A549 (cell line): Measurements from ENCODE around the gene ATF6B. TPM values are rescaled to one million over a fixed set of nuclear protein-coding genes. Genes with fewer than 3 reads are reported as not detected.

Experiments
- ATAC-seq, 2 experiments: fragments of 200-7000 bp in 1 of 2; fragments of >200 bp in 1 of 2; cut with Nextera tagmentation in 1 of 2; cut with Tn5 transposase in 1 of 2; 3 replicates each; pipeline versions ENCODE4 v1.8.0 to v1.9.1; 2018 to 2020; ENCODE audit warnings: mild to moderate bottlenecking in 1 of 2, moderate library complexity in 1 of 2
- CTCF ChIA-PET: fragments of 300-600 bp; sonication (Branson Sonifier 250); formaldehyde crosslinking; extraction: SDS; loops from one replicate; lab custom pipeline; 2021; ENCODE audit warnings: antibody characterized with exemption, inconsistent platforms; lab: Yijun Ruan, JAX
- POLR2A ChIA-PET: fragments of 350-600 bp; formaldehyde crosslinking; extraction: SDS; loops from one replicate; lab custom pipeline; 2021; ENCODE audit warnings: antibody characterized with exemption, inconsistent platforms; lab: Yijun Ruan, JAX
- DNase-seq, 2 experiments: peaks; one replicate each; pipeline versions ENCODE4 v3.0.0 to v3.0.0-alpha.2; 2011 to 2016; ENCODE audit warnings: low read depth in 1 of 2, low spot score in 1 of 2
- FAIRE-seq: peaks from 2 replicates; lab custom pipeline; 2011; peaks lifted over from hg19 to GRCh38; lab: Jason Lieb, UNC
- H3K27ac ChIP-seq, 2 experiments: fragments of >200 bp; sonication (Bioruptor Twin); formaldehyde crosslinking; 3 replicates each; pipeline ENCODE4 v1.5.1; 2016 to 2017
- H3K4me1 ChIP-seq: fragments of >200 bp; sonication (Bioruptor Twin); formaldehyde crosslinking; 3 replicates; pipeline ENCODE4 v1.6.1; 2016
- H3K4me2 ChIP-seq: fragments of >200 bp; sonication (Bioruptor Twin); formaldehyde crosslinking; 3 replicates; pipeline ENCODE4 v1.6.1; 2016
- H3K4me3 ChIP-seq: fragments of >200 bp; sonication (Bioruptor Twin); formaldehyde crosslinking; 3 replicates; pipeline ENCODE4 v1.5.1; 2016
- H3K9me3 ChIP-seq: fragments of >200 bp; sonication (Bioruptor Twin); formaldehyde crosslinking; 3 replicates; pipeline ENCODE4 v1.6.1; 2016
- CHD2 ChIP-seq: fragments of 150-350 bp; IDR thresholded peaks from 2 replicates; pipeline ENCODE4 v1.6.1; 2014; ENCODE audit warnings: low read length; ENCODE audit not compliant: partially characterized antibody
- CHD4 ChIP-seq: fragments of 200-600 bp; sonication (generic); IDR thresholded peaks from 2 replicates; pipeline ENCODE4 v1.6.1; 2016; ENCODE audit warnings: antibody characterized with exemption, mild to moderate bottlenecking, borderline replicate concordance
- EHF ChIP-seq: fragments of 250-450 bp; sonication (Bioruptor Pico); IDR thresholded peaks from 2 replicates; pipeline ENCODE4 v1.5.0; 2020; ENCODE audit warnings: mild to moderate bottlenecking
- ELK1 ChIP-seq: fragments of 150-350 bp; IDR thresholded peaks from 2 replicates; pipeline ENCODE4 v1.6.1; 2014; ENCODE audit warnings: low read depth, mild to moderate bottlenecking, low read length
- EP300 ChIP-seq, 2 experiments: fragments of >200 bp; sonication (Bioruptor Twin); formaldehyde crosslinking; IDR thresholded peaks; 2 replicates in 1 of 2; 3 replicates in 1 of 2; pipeline ENCODE4 v1.6.1; 2016 to 2017
- ESRRA ChIP-seq: fragments of 150-350 bp; IDR thresholded peaks from 2 replicates; pipeline ENCODE4 v1.6.1; 2014; ENCODE audit warnings: mild to moderate bottlenecking, low read length, borderline replicate concordance
- FOSB ChIP-seq: fragments of 250-450 bp; sonication (Bioruptor Pico); IDR thresholded peaks from 2 replicates; pipeline ENCODE4 v1.5.0; 2020; ENCODE audit warnings: mild to moderate bottlenecking, moderate library complexity
- FOSL2 ChIP-seq, 2 experiments: fragments of 450-650 bp in 1 of 2; fragments of >200 bp in 1 of 2; sonication (Bioruptor Twin) in 1 of 2; formaldehyde crosslinking; IDR thresholded peaks; 2 replicates each; pipeline versions ENCODE4 v1.5.0 to v1.6.1; 2016 to 2020; ENCODE audit warnings: mild to moderate bottlenecking in 1 of 2, moderate library complexity in 1 of 2
- HDAC2 ChIP-seq: fragments of 200-600 bp; sonication (generic); IDR thresholded peaks from 2 replicates; pipeline ENCODE4 v1.6.1; 2016
- HOXA7 ChIP-seq: fragments of 250-450 bp; sonication (Bioruptor Pico); IDR thresholded peaks from 2 replicates; pipeline ENCODE4 v1.5.0; 2020; ENCODE audit warnings: mild to moderate bottlenecking, moderate library complexity
- JUNB ChIP-seq: fragments of >200 bp; sonication (Bioruptor Twin); formaldehyde crosslinking; IDR thresholded peaks from 2 replicates; pipeline ENCODE4 v1.6.1; 2016
- KDM1A ChIP-seq: fragments of 200-600 bp; sonication (generic); IDR thresholded peaks from 2 replicates; pipeline ENCODE4 v1.6.1; 2016; ENCODE audit warnings: low read depth, mild to moderate bottlenecking
- MAFK ChIP-seq: fragments of 450-650 bp; IDR thresholded peaks from 2 replicates; pipeline ENCODE4 v1.6.1; 2014; ENCODE audit not compliant: partially characterized antibody
- MAX ChIP-seq: IDR thresholded peaks from 2 replicates; pipeline ENCODE4 v1.6.1; 2012
- MYC ChIP-seq: IDR thresholded peaks from 2 replicates; pipeline ENCODE4 v1.6.1; 2012; ENCODE audit warnings: mild to moderate bottlenecking, inconsistent platforms, low read length, improper control_type of control experiment, borderline replicate concordance
- NFE2L2 ChIP-seq: fragments of 150-350 bp; conservative IDR thresholded peaks from 2 replicates; pipeline ENCODE4 v1.6.1; 2014; ENCODE audit warnings: low read length
- NR3C1 ChIP-seq: fragments of >200 bp; sonication (Bioruptor Twin); formaldehyde crosslinking; IDR thresholded peaks from 3 replicates; pipeline ENCODE4 v1.6.1; 2017
- PBX3 ChIP-seq: IDR thresholded peaks from 2 replicates; pipeline ENCODE4 v1.6.1; 2012
- PHF8 ChIP-seq: fragments of 200-600 bp; sonication (generic); IDR thresholded peaks from 2 replicates; pipeline ENCODE4 v1.6.1; 2016; ENCODE audit warnings: low read depth, mild to moderate bottlenecking, antibody characterized with exemption, moderate library complexity, borderline replicate concordance
- POLR2A ChIP-seq: IDR thresholded peaks from 2 replicates; pipeline ENCODE4 v1.6.1; 2012; ENCODE audit warnings: mild to moderate bottlenecking, low read length
- RARB ChIP-seq: fragments of 250-450 bp; sonication (Bioruptor Pico); IDR thresholded peaks from 2 replicates; pipeline ENCODE4 v1.8.0; 2021; ENCODE audit warnings: mild to moderate bottlenecking, moderate library complexity
- RCOR1 ChIP-seq: fragments of 150-350 bp; IDR thresholded peaks from 2 replicates; pipeline ENCODE4 v1.6.1; 2014; ENCODE audit warnings: antibody characterized with exemption, low read length, low read depth
- RFX5 ChIP-seq: fragments of 450-650 bp; IDR thresholded peaks from 2 replicates; pipeline ENCODE4 v1.7.1; 2014; ENCODE audit warnings: antibody characterized with exemption, mild to moderate bottlenecking, moderate library complexity
- SMC3 ChIP-seq: fragments of >200 bp; sonication (Bioruptor Twin); formaldehyde crosslinking; IDR thresholded peaks from 3 replicates; pipeline ENCODE4 v1.6.1; 2018; ENCODE audit warnings: inconsistent platforms
- TFCP2L1 ChIP-seq: fragments of 250-450 bp; sonication (Bioruptor Pico); IDR thresholded peaks from 2 replicates; pipeline ENCODE4 v1.5.0; 2021; ENCODE audit warnings: mild to moderate bottlenecking
- USF2 ChIP-seq: fragments of 450-650 bp; IDR thresholded peaks from 2 replicates; pipeline ENCODE4 v1.6.1; 2014; ENCODE audit warnings: antibody characterized with exemption
- ZC3H11A ChIP-seq: fragments of 450-650 bp; IDR thresholded peaks from 2 replicates; pipeline ENCODE4 v1.6.1; 2014; ENCODE audit warnings: antibody characterized with exemption, mild to moderate bottlenecking
- ZSCAN20 ChIP-seq: fragments of 250-450 bp; sonication (Bioruptor Pico); IDR thresholded peaks from 2 replicates; pipeline ENCODE4 v1.8.0; 2022; ENCODE audit warnings: mild to moderate bottlenecking, moderate library complexity
- WGBS: methylation state at CpG from one replicate; pipeline ENCODE4 v1.1.6; 2017; ENCODE audit errors: missing lambda C conversion rate; 5-methylcytosine and 5-hydroxymethylcytosine counted together
- polyA plus RNA-seq, 4 experiments: library from polyadenylated mRNA; depleted of rRNA in 3 of 4; stranded (reverse); fragments of >200 nt; fragmentation: RNase III in 1 of 4; extraction: RNeasy Plus Mini Kit Qiagen cat#74134 plus additional on column Dnase treatment in 1 of 4; gene quantifications; 2 replicates in 3 of 4; 3 replicates in 1 of 4; pipeline ENCODE4 v1.2.3, GENCODE V29; 2011 to 2017

The ATF6B gene
- polyA plus RNA-seq, 2 of the 4 experiments (the other 2 are of a cell fraction): 19.3 to 29.0 TPM

- ATAC-seq (no peak), DNase-seq (no peak), FAIRE-seq (no peak)
- WGBS: 67% methylated on average over 3 of the region's 3 CpGs
- TF ChIP-seq ZSCAN20 (CRISPR knock-in tag) (no peak), POLR2A (no peak)
- Histone ChIP-seq H3K9me3 (no peaks in the 10 kb centered on the region), H3K27ac (no peak overlapping the region), H3K4me2 (no peak overlapping the region), H3K4me3 (no peak overlapping the region), H3K4me1 (no peaks in the 10 kb centered on the region)
- CTCF ChIA-PET: interaction anchor here (1.2 to 1.3 kb wide), 2 partner anchors 25 to 31 kb away, joined by 3 read pairs; no protein-coding TSS in a partner anchor
- POLR2A ChIA-PET: no interaction called here
Observed at GRCh38 chr6:32073101-32073500, 54.9 kb downstream of the ATF6B start.

- DNase-seq: no peak
- H3K4me1 ChIP-seq: no peaks in the 10 kb centered on the region
- no peak overlapping the region for H3K4me3 ChIP-seq
- H3K4me2 ChIP-seq: no peak overlapping the region
- TF ChIP-seq PBX3 (no peak), ZC3H11A (no peak), FOSL2 (IDR thresholded peaks at IDR 0.05) (no peak), FOSL2 (CRISPR knock-in tag; IDR thresholded peaks at IDR 0.05) (no peak), RCOR1 (no peak), JUNB (no peak), CHD2 (no peak), SMC3 (no peak), RARB (CRISPR knock-in tag) (no peak), MAFK (no peak), EHF (CRISPR knock-in tag) (no peak), HOXA7 (no peak)
- H3K9me3 ChIP-seq: no peaks in the 10 kb centered on the region
- no peak for ATAC-seq
- no peak overlapping the region for H3K27ac ChIP-seq
- ChIA-PET POLR2A (no interaction called here), CTCF (interaction anchor here (0.6 kb wide), 1 partner anchor 271 kb away, joined by 4 read pairs; no protein-coding TSS in a partner anchor)
- 70% methylated on average over 15 of the region's 16 CpGs for WGBS
- no peak for FAIRE-seq
Observed at GRCh38 chr6:32070814-32071543, 57.1 kb downstream of the ATF6B start.

- no peak for TF ChIP-seq KDM1A
- no peak for TF ChIP-seq SMC3
- no peak for TF ChIP-seq MAX
- no peak for TF ChIP-seq TFCP2L1 (CRISPR knock-in tag)
- TF ChIP-seq NFE2L2: no peak
- H3K9me3 ChIP-seq: no peaks in the 10 kb centered on the region
- DNase-seq (no peak), ATAC-seq (no peak), FAIRE-seq (no peak)
- H3K4me2 ChIP-seq: no peak overlapping the region
- CTCF ChIA-PET: interaction anchor here (0.6 to 1.3 kb wide), 3 partner anchors 9 to 272 kb away, joined by 3 to 4 read pairs (median 3); no protein-coding TSS in a partner anchor
- no peak overlapping the region for H3K27ac ChIP-seq
- WGBS: 58% methylated on average over 8 of the region's 24 CpGs
- H3K4me1 ChIP-seq: no peaks in the 10 kb centered on the region
- no peak overlapping the region for H3K4me3 ChIP-seq
- POLR2A ChIA-PET: no interaction called here
Observed at GRCh38 chr6:32069878-32070515, 58.0 kb downstream of the ATF6B start.

- 76% methylated on average over 15 of the region's 17 CpGs for WGBS
- CTCF ChIA-PET: interaction anchor here (0.6 to 1.3 kb wide), 3 partner anchors 9 to 152 kb away, joined by 3 read pairs; no protein-coding TSS in a partner anchor
- ATAC-seq: no peak; a peak in 1 of 6 replicates
- TF ChIP-seq RFX5 (no peak), USF2 (no peak), NR3C1 (no peak), CHD4 (no peak), ELK1 (no peak), PHF8 (no peak), POLR2A (no peak), HDAC2 (no peak), ZSCAN20 (CRISPR knock-in tag) (no peak), EP300 (IDR thresholded peaks at IDR 0.05) (no peak), TFCP2L1 (CRISPR knock-in tag) (no peak), MYC (no peak), ESRRA (no peak), FOSB (CRISPR knock-in tag) (no peak)
Observed at GRCh38 chr6:32069460-32069859, 58.6 kb downstream of the ATF6B start.

More at GRCh38 chr6:32069460-32069859, 58.6 kb downstream of the ATF6B start:
- POLR2A ChIA-PET: no interaction called here
- H3K27ac ChIP-seq: no peak overlapping the region
- no peak for FAIRE-seq
- no peaks in the 10 kb centered on the region for H3K9me3 ChIP-seq
- no peak overlapping the region for H3K4me3 ChIP-seq
- no peak for DNase-seq
- H3K4me1 ChIP-seq: no peaks in the 10 kb centered on the region
- no peak overlapping the region for H3K4me2 ChIP-seq
